NCI-H748 (cell line): Measurements from ENCODE around the gene ABHD17A.
A peak's percentile ranks its signal among the peaks of the same experiment; 100 is the strongest.

ENCODE experiments used
- DNase-seq: peaks from one replicate; lab custom pipeline; 2025; ENCODE audit not compliant: unreplicated experiment; lab: John Stamatoyannopoulos, UW

ABHD17A gene

DNA sequence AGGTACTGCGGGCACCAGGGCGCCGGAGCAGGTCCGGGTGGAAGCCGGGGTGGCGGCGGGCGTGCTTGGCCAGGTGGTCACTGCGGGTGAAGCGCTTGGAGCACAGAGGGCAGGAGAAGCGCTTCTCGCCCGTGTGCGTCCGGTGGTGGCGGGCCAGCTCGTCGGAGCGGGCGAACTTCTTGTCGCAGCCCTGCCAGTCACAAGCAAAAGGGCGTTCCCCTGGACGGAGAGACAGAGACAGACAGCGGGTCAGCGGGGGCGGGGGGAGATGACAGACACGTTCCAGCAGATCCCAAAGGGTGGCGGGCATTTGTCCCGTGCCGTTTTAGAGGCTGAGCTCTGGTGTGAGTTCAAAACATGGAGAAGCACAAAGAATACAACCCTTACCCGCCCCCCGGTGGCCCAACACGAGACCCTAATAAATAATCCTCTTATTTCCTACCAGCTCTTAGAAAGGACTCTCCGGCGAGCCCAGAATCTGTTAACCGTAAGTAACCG, 30.7 kb downstream of the ABHD17A start:
- DNase-seq = no peak

GRCh38 chr19:1854039-1854541, 31.2 kb downstream of the ABHD17A start:
- no peak for DNase-seq

GRCh38 chr19:1853295-1854038, 31.8 kb downstream of the ABHD17A start:
- DNase-seq = peak; percentile 52

DNA sequence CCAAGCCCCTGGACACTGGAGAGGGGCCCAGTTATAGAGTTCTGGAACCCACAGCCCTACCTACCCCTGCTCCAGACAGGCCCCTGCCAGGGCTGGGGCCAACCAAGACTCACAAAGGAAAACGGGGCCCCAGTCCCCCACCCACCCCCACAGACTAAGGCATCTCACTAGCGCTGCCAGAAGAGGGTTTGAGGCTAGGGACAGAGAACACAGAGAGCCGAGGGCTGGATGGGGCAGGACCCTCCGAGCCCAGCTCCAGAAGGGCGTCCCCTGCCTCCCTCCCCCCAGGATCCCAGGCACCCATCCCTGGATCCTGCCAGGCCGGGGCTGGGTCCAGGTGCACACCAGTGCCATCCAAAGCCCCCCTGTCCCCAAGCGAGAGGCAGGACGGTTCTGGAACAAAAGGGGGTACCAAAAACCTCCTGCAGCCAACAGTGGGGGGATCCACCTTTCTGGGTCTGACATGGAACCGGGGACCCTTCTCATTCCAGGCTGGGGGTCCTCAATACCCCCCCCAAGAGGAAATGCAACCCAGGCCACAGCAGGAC, 32.6 kb downstream of the ABHD17A start:
- no peak for DNase-seq

- DNase-seq = no peak
These were observed 33.4 kb downstream of the ABHD17A start for GRCh38 chr19:1851654-1852580.

GRCh38 chr19:1850809-1851653, 34.3 kb downstream of the ABHD17A start:
- no peak for DNase-seq

DNA sequence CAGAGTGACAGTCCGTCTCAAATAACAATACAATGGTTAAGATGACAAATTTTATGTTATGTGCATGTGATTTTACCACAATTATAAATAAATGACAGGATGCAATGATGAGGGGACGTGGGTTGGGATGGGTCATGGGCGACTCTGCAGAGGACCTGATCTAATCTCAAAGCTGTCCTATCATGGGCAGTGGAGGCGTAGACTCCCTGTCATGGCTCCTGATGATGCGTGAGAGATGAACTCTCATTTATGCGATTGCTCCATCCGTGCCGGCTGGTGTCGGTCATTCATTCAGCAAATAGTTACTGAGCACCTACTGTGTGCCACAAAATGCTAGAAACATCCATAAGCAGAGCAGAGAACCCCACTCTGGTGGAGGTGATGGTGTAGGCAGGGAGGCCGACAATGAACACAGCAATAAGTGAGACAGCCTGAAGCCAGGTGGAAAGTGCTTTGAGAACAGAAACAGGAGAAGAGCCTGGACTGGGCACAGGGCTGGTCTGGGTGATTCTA, 35.4 kb downstream of the ABHD17A start:
- DNase-seq = no peak

DNA sequence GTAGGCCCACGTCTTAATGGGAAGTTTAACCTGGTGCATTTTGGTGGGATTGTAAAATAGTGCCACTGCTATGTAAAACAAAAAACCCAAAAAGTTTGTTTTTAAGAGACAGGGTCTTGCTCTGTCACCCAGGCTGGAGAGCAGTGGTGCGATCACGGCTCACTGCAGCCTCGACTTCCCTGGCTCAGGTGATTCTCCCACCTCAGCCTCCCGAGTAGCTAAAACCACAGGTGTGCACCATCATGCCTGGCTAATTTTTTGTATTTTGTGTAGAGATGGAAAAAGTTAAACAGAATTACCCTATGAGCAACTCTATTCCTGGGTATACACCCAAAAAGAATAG, 36.2 kb downstream of the ABHD17A start:
- no peak for DNase-seq

DNA sequence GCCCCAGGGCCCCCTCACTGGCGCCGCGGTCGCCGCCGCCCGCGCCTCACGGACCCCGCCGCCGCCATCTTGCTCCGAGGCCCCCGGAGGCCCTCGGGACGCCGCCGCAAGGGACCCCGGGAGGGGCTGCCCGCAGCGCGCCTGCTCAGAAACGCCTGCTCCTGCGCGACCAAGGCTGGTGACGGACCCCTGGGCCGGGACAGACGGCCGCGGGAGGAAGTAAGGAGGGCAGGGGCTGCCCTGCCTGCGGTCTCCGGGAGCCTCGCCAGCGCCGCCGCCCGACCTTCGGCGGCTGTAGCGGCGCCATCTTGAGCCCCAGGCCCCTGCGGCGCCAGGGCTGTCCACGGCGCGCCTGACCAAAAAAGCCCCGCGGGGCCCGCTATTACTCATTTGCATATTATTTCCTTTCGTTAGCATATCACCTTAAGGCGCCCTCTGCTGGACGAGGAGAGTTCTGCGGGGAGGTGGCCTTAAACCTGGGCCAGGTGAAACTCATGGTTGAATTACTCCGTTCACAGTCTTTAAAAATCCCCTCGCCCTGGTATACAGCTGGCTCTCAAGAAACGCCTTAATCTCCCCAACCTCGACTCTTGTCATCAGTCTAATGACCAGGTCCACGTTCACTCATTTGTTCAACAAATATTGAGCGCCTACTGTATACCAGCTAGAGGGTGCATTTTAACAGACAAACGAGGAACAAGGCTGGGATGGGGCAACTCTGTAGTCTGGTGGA, 36.7 kb downstream of the ABHD17A start, which contains the start of gene REXO1:
Gene REXO1, minus strand, starts transcription at position 85 of the 733 bp plus-strand sequence. CDS start 125 bp downstream, outside the sequence.
- peak; percentile 90 for DNase-seq

- DNase-seq = peak; percentile 19
These were observed 37.5 kb downstream of the ABHD17A start for GRCh38 chr19:1847684-1848398.

DNA sequence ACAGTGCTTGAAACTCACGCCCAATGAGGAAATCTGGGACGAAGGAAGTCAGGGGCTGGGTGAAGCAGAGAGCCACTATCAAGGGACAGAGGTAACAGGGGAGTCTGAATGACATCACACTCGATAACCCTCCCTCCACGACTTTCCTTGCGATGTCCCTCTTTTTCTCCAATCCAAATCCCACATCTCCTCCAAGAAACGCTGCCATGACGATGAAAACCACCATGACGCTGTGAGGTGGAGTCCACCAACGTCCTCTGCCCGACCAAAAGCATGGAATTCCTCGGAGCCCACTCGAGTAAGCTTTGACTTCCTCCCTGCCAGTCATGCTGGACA, 38.0 kb downstream of the ABHD17A start:
- no peak for DNase-seq

GRCh38 chr19:1846517-1847204, 38.6 kb downstream of the ABHD17A start:
- DNase-seq = no peak

DNA sequence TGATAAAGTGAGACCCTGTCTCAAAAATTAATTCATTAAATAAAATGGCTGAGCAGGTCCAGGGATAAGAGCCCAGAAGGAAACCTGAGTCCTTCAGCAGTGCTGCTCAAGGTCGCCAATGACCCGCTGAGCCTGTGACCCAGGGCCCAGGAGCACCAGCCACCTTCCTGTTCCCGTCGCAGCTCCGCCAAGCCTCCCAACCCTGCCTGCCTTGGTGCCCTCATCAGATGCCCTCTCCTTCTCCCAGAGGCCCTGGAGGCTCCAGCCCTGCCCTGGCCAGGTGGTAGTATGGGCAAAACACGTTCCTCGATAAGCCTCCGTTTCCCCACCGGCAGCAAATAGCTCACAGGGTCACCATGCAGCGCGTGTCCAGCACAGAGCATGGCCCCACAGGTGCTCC, 39.7 kb downstream of the ABHD17A start:
- no peak for DNase-seq

DNA sequence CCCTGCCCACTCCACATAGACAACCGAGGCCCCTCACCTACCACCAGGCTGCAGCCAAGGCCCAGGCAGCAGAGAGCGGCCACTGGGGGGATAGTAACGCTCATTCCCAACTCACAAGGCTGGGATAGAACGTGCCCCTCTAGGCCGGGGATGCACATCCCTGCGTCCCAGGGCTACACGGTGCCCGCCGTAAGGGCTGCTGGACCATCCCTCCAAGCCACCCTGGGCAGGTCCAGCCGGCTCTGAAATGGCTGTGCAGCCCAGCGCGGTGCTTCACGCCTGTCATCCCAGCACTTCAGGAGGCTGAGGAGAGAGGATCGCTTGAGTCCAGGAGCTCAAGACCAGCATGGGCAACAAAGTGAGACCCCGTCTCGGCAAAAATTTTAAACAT, 40.2 kb downstream of the ABHD17A start:
- DNase-seq = no peak

- no peak for DNase-seq
These were observed 40.7 kb downstream of the ABHD17A start for GRCh38 chr19:1844513-1845124.

DNA sequence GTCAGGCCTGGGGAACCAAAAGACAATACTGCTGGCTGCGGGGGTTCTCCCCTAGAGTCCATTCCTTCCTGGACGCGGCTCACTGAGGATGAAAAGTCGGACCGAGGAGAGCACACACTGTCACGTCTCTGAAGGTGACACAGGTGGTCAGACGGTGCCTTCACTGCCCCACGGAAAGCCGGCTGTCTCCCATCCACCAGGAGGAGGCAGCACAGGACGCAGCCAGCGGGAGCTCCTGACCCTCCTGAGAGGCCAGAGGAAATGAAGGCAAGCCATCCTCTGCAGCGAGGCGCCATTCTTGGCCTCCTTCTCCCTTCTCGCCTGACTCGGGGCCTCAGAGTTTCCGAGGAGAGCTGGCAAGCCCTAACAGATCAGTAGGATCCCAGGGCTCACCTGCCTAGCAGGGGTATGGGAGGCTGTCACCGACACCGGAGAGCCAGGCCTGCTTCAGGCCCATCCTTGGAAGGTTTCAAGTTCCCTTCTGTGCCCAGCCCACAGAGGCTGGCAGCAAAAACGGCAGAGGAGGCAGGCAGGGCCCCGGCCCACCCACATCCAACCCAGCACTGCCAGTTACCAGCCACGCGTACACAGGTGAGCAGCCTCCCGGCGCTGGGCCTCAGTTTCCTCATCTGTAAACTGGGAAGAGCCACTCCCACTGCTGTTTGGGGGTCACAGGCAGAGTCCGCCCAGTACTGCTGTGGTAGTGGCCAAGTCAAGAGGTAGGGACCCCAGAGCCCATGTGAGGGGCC, 41.5 kb downstream of the ABHD17A start:
- no peak for DNase-seq

DNA sequence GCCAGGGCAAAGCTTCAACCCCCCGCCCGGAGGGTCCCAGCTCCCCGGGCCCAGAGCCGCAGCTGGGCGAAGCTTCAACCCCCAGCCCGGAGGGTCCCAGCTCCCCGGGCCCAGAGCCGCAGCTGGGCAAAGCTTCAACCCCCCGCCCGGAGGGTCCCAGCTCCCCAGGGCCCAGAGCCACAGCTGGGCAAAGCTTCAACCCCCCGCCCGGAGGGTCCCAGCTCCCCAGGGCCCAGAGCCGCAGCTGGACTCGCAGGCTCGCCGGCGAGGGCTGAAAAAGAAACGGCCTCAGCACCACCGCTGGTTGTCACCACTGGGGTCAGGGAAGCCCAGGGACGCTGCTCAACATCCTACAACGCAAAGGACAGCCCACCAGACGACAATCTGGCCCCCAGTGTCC, 42.2 kb downstream of the ABHD17A start:
- no peak for DNase-seq
